ENCODE measurements around the gene NT5DC3. TPM values are rescaled to one million over a fixed set of nuclear protein-coding genes. Genes with fewer than 3 reads are reported as not detected.

NT5DC3 gene
- polyA plus RNA-seq, 3 donors, result 0.27 to 4.8 (median 0.93) TPM

- no peak overlapping the region for H3K4me3 ChIP-seq (replicated peaks in 1 of 3; ENCODE audit: low read depth in 2 of 3, low read length in 3 of 3)
- H3K9me3 Mint-ChIP-seq, result no peaks in the 10 kb centered on the region
- 94% methylated on average over 12 of the region's 12 CpGs for WGBS (ENCODE audit: insufficient coverage)
- no peaks in the 10 kb centered on the region for H3K27me3 ChIP-seq (ENCODE audit: control insufficient read depth in 2 of 2, insufficient read depth in 2 of 2, low read length in 2 of 2)
- intact Hi-C loops (cut with micrococcal nuclease), result no loop called here
- no peaks in the 10 kb centered on the region for H3K79me2 ChIP-seq (ENCODE audit: insufficient read depth, low read length)
- no peak overlapping the region for H2AFZ ChIP-seq (ENCODE audit: insufficient read depth, low read depth, low read length, poor library complexity, severe bottlenecking)
- H3K4me1 ChIP-seq (ENCODE audit: control insufficient read depth in 1 of 2, insufficient read depth in 2 of 2, low read length in 2 of 2), result no peaks in the 10 kb centered on the region
- no peak overlapping the region for H3K9ac ChIP-seq (ENCODE audit: insufficient read depth, low read length, poor library complexity, severe bottlenecking)
- no peaks in the 10 kb centered on the region for H3K9me3 ChIP-seq (replicated peaks in 1 of 2; ENCODE audit: control insufficient read depth in 1 of 2, insufficient read depth in 1 of 2, low read length in 2 of 2)
- no peak overlapping the region for H3K4me3 Mint-ChIP-seq
- peaks cover 0 to 7% (median 2%) of the 10 kb centered on the region in 3 donors for H3K27me3 Mint-ChIP-seq (ENCODE audit: low read depth in 3 of 3)
- no peak for DNase-seq
- H3K36me3 ChIP-seq (replicated peaks in 1 of 2; ENCODE audit: control insufficient read depth in 1 of 2, insufficient read depth in 2 of 2, low read length in 2 of 2), result no peaks in the 10 kb centered on the region
- H3K4me2 ChIP-seq (replicated peaks; ENCODE audit: extremely low read depth, low read length, poor library complexity, severe bottlenecking), result no peak overlapping the region
- no peaks in the 10 kb centered on the region for H3K36me3 Mint-ChIP-seq
- H4K20me1 ChIP-seq (ENCODE audit: insufficient read depth, low read length), result no peaks in the 10 kb centered on the region
- TF ChIP-seq CTCF (IDR thresholded peaks at IDR 0.05), result no peak
- no peaks in the 10 kb centered on the region for H3K4me1 Mint-ChIP-seq
- H3K27ac Mint-ChIP-seq, result no peak overlapping the region
- H3K27ac ChIP-seq (ENCODE audit: low read depth in 1 of 2, low read length in 2 of 2), result no peak overlapping the region
Measured at GRCh38 chr12:103748875-103749274, 92.2 kb downstream of the NT5DC3 start.

- Histone ChIP-seq H3K4me2 (replicated peaks; ENCODE audit: extremely low read depth, low read length, poor library complexity, severe bottlenecking) (no peak overlapping the region), H3K4me1 (ENCODE audit: control insufficient read depth in 1 of 2, insufficient read depth in 2 of 2, low read length in 2 of 2) (no peaks in the 10 kb centered on the region), H3K79me2 (ENCODE audit: insufficient read depth, low read length) (no peaks in the 10 kb centered on the region), H3K4me3 (replicated peaks in 1 of 3; ENCODE audit: low read depth in 2 of 3, low read length in 3 of 3) (no peak overlapping the region), H3K27me3 (ENCODE audit: control insufficient read depth in 2 of 2, insufficient read depth in 2 of 2, low read length in 2 of 2) (no peaks in the 10 kb centered on the region), H3K36me3 (replicated peaks in 1 of 2; ENCODE audit: control insufficient read depth in 1 of 2, insufficient read depth in 2 of 2, low read length in 2 of 2) (no peaks in the 10 kb centered on the region), H3K9ac (ENCODE audit: insufficient read depth, low read length, poor library complexity, severe bottlenecking) (no peak overlapping the region), H4K20me1 (ENCODE audit: insufficient read depth, low read length) (no peaks in the 10 kb centered on the region), H2AFZ (ENCODE audit: insufficient read depth, low read depth, low read length, poor library complexity, severe bottlenecking) (no peak overlapping the region), H3K9me3 (replicated peaks in 1 of 2; ENCODE audit: control insufficient read depth in 1 of 2, insufficient read depth in 1 of 2, low read length in 2 of 2) (no peaks in the 10 kb centered on the region), H3K27ac (ENCODE audit: low read depth in 1 of 2, low read length in 2 of 2) (no peak overlapping the region)
- no peak for DNase-seq
- H3K36me3 Mint-ChIP-seq, result no peaks in the 10 kb centered on the region
- H3K27ac Mint-ChIP-seq, result no peak overlapping the region
- intact Hi-C loops (cut with micrococcal nuclease), result no loop called here
- no peaks in the 10 kb centered on the region for H3K9me3 Mint-ChIP-seq
- H3K4me1 Mint-ChIP-seq, result no peaks in the 10 kb centered on the region
- H3K27me3 Mint-ChIP-seq (ENCODE audit: low read depth in 3 of 3), result peaks cover 2 to 9% (median 3%) of the 10 kb centered on the region in 3 donors
- TF ChIP-seq CTCF (IDR thresholded peaks at IDR 0.05), result no peak
- 96% methylated on average over 2 of the region's 2 CpGs for WGBS (ENCODE audit: insufficient coverage)
- no peak overlapping the region for H3K4me3 Mint-ChIP-seq
Measured at GRCh38 chr12:103748002-103748401, 93.0 kb downstream of the NT5DC3 start.
